Mesenchymal stem cell (in vitro differentiated cells and primary cell): Measurements from ENCODE around the gene SHCBP1.
A peak's percentile ranks its signal among the peaks of the same experiment; 100 is the strongest.
"Not testable (repeated sequence)": the region's sequence is repeated elsewhere in the genome, so short reads cannot be mapped to it uniquely, and the experiment has no call there.

Experiments used
- DNase-seq: peaks from one replicate; pipeline ENCODE4 v3.0.0-alpha.2; 2013
- H2AFZ ChIP-seq: one replicate; pipeline ENCODE4 v1.6.1; 2013; ENCODE audit warnings: low read depth, mild to moderate bottlenecking, control low read depth, inconsistent platforms, low read length, moderate library complexity
- H2AK5ac ChIP-seq: 2 replicates; pipeline ENCODE4 v1.6.1; 2013; ENCODE audit warnings: low read length, moderate library complexity, mild to moderate bottlenecking, inconsistent platforms; ENCODE audit not compliant: severe bottlenecking
- H2BK120ac ChIP-seq: one replicate; pipeline ENCODE4 v1.6.1; 2013; ENCODE audit warnings: low read depth, mild to moderate bottlenecking, inconsistent platforms, low read length, moderate library complexity
- H2BK12ac ChIP-seq, 2 experiments: one replicate each; pipeline ENCODE4 v1.6.1; 2013; ENCODE audit warnings: inconsistent platforms in 2 of 2, low read length in 2 of 2, mild to moderate bottlenecking in 2 of 2, moderate library complexity in 2 of 2, control low read depth in 1 of 2
- H2BK15ac ChIP-seq: one replicate; pipeline ENCODE4 v1.6.1; 2013; ENCODE audit warnings: mild to moderate bottlenecking, low read depth, inconsistent platforms; ENCODE audit not compliant: poor library complexity, severe bottlenecking
- H2BK5ac ChIP-seq: 2 replicates; pipeline ENCODE4 v1.6.1; 2013; ENCODE audit warnings: low read depth, mild to moderate bottlenecking, low read length, control low read depth, inconsistent platforms; ENCODE audit not compliant: poor library complexity, severe bottlenecking
- H3K14ac ChIP-seq, 2 experiments: one replicate each; pipeline ENCODE4 v1.6.1; 2013; ENCODE audit warnings: inconsistent platforms in 2 of 2, low read length in 2 of 2, control low read depth in 1 of 2, mild to moderate bottlenecking in 1 of 2, moderate library complexity in 1 of 2
- H3K18ac ChIP-seq, 2 experiments: one replicate each; pipeline ENCODE4 v1.6.1; 2013; ENCODE audit warnings: inconsistent platforms in 2 of 2, low read length in 2 of 2, control low read depth in 1 of 2, low read depth in 1 of 2, mild to moderate bottlenecking in 1 of 2
- H3K23ac ChIP-seq, 2 experiments: one replicate each; pipeline ENCODE4 v1.6.1; 2013; ENCODE audit warnings: inconsistent platforms in 2 of 2, low read length in 2 of 2, mild to moderate bottlenecking in 2 of 2, moderate library complexity in 2 of 2, control low read depth in 1 of 2
- H3K27ac ChIP-seq: 2 replicates; pipeline ENCODE4 v1.5.1; 2013; ENCODE audit warnings: mild to moderate bottlenecking, moderate library complexity, low read length, control low read depth, inconsistent platforms; ENCODE audit not compliant: poor library complexity, severe bottlenecking
- H3K27me3 ChIP-seq, 2 experiments: 2 replicates each; pipeline versions ENCODE4 v1.6.1 to v1.7.0; 2013; ENCODE audit warnings: low read length in 2 of 2, mild to moderate bottlenecking in 2 of 2, moderate library complexity in 2 of 2, control low read depth in 1 of 2, inconsistent platforms in 1 of 2; ENCODE audit not compliant: control insufficient read depth in 1 of 2, insufficient read depth in 1 of 2
- H3K36me3 ChIP-seq, 2 experiments: 2 replicates each; pipeline versions ENCODE4 v1.6.1 to v1.7.0; 2013; ENCODE audit warnings: low read length in 2 of 2, control low read depth in 1 of 2, inconsistent platforms in 1 of 2, low read depth in 1 of 2, mild to moderate bottlenecking in 1 of 2; ENCODE audit not compliant: insufficient read depth in 2 of 2, control insufficient read depth in 1 of 2
- H3K4ac ChIP-seq, 2 experiments: one replicate each; pipeline ENCODE4 v1.6.1; 2013; ENCODE audit warnings: inconsistent platforms in 2 of 2, low read length in 2 of 2, mild to moderate bottlenecking in 2 of 2, moderate library complexity in 2 of 2, control low read depth in 1 of 2, low read depth in 1 of 2
- H3K4me1 ChIP-seq: 2 replicates; pipeline ENCODE4 v1.6.1; 2013; ENCODE audit warnings: low read depth, low read length, control low read depth; ENCODE audit not compliant: control insufficient read depth, insufficient read depth
- H3K4me2 ChIP-seq: 2 replicates; pipeline ENCODE4 v1.6.1; 2013; ENCODE audit warnings: low read length, mild to moderate bottlenecking, inconsistent platforms; ENCODE audit not compliant: poor library complexity, severe bottlenecking
- H3K4me3 ChIP-seq, 2 experiments: 2 replicates each; pipeline versions ENCODE4 v1.5.1 to v1.7.0; 2013; ENCODE audit warnings: low read length in 2 of 2, mild to moderate bottlenecking in 2 of 2, control low read depth in 1 of 2, low read depth in 1 of 2; ENCODE audit not compliant: insufficient read depth in 1 of 2
- H3K79me1 ChIP-seq: replicated peaks from 2 replicates; pipeline ENCODE4 v1.6.1; 2013; ENCODE audit warnings: mild to moderate bottlenecking, control low read depth, low read length, inconsistent platforms; ENCODE audit not compliant: poor library complexity, severe bottlenecking
- H3K9ac ChIP-seq: 2 replicates; pipeline ENCODE4 v1.7.0; 2013; ENCODE audit warnings: mild to moderate bottlenecking, low read length, moderate library complexity
- H3K9me3 ChIP-seq: 2 replicates; pipeline ENCODE4 v1.7.0; 2013; ENCODE audit warnings: mild to moderate bottlenecking, low read length; ENCODE audit not compliant: control insufficient read depth
- H4K8ac ChIP-seq: one replicate; pipeline ENCODE4 v1.6.1; 2013; ENCODE audit warnings: inconsistent platforms, mild to moderate bottlenecking, low read length, moderate library complexity
- H4K91ac ChIP-seq: one replicate; pipeline ENCODE4 v1.6.1; 2013; ENCODE audit warnings: mild to moderate bottlenecking, low read length, inconsistent platforms
- WGBS: methylation state at CpG from one replicate; pipeline ENCODE4 v1.1.7; 2013; ENCODE audit warnings: mixed read lengths; 5-methylcytosine and 5-hydroxymethylcytosine counted together

Gene SHCBP1

DNA sequence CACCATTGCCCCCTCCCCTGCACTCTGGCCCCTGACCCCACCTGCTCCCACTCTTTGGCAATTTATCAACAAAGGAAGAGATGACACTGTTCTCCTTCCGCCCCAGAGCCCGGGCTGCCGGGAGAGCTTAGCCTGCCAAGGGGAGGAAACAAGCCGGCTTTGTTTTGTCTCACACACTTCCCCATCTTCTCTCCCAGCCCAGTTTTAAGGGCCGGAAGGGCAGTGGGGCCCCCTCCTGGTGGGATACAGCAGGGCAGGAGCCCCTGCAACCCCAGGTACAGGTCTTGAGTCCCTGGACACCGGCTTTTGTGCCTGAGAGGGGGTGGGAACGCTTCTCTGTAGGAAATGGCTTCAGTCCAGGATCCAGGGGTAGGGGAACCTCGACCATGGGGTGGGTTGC is 2.1 kb upstream of the SHCBP1 start:
- H3K27me3 ChIP-seq, H3K27ac ChIP-seq, H2BK15ac ChIP-seq, H3K23ac ChIP-seq, H3K4me1 ChIP-seq, H3K18ac ChIP-seq, DNase-seq, H4K91ac ChIP-seq, H2AFZ ChIP-seq, H3K9ac ChIP-seq, H3K14ac ChIP-seq, H3K4me2 ChIP-seq, H2BK12ac ChIP-seq, H2BK5ac ChIP-seq, H3K4me3 ChIP-seq, H2BK120ac ChIP-seq, H3K4ac ChIP-seq, H4K8ac ChIP-seq, H3K79me1 ChIP-seq, H3K9me3 ChIP-seq, H2AK5ac ChIP-seq, H3K36me3 ChIP-seq: not testable (repeated sequence)
- WGBS: no CpG with 5 or more reads among the region's 8 CpGs

GRCh38 chr16:46621934-46622676 is 926 bp upstream of the SHCBP1 start:
- Histone ChIP-seq H3K4ac (no peak overlapping the region), H3K9ac (peak overlapping the region; percentile 86), H2AK5ac (no peak overlapping the region), H3K14ac (no peak overlapping the region), H3K9me3 (no peaks in the 10 kb centered on the region), H3K23ac (no peak overlapping the region), H2BK5ac (no peak overlapping the region), H2BK15ac (no peak overlapping the region), H3K4me1 (peaks cover 5% of the 10 kb centered on the region), H3K27me3 (no peaks in the 10 kb centered on the region), H3K4me2 (no peak overlapping the region), H2BK12ac (no peak overlapping the region), H3K4me3 (peak overlapping the region in 1 of 2 experiments; percentile 92), H3K27ac (no peak overlapping the region), H2BK120ac (no peak overlapping the region), H3K18ac (no peak overlapping the region), H4K91ac (no peak overlapping the region), H3K79me1 (peaks cover 7% of the 10 kb centered on the region), H2AFZ (no peak overlapping the region), H4K8ac (no peak overlapping the region), H3K36me3 (no peaks in the 10 kb centered on the region)
- no peak for DNase-seq
- 92% methylated on average over 7 of the region's 7 CpGs for WGBS

DNA sequence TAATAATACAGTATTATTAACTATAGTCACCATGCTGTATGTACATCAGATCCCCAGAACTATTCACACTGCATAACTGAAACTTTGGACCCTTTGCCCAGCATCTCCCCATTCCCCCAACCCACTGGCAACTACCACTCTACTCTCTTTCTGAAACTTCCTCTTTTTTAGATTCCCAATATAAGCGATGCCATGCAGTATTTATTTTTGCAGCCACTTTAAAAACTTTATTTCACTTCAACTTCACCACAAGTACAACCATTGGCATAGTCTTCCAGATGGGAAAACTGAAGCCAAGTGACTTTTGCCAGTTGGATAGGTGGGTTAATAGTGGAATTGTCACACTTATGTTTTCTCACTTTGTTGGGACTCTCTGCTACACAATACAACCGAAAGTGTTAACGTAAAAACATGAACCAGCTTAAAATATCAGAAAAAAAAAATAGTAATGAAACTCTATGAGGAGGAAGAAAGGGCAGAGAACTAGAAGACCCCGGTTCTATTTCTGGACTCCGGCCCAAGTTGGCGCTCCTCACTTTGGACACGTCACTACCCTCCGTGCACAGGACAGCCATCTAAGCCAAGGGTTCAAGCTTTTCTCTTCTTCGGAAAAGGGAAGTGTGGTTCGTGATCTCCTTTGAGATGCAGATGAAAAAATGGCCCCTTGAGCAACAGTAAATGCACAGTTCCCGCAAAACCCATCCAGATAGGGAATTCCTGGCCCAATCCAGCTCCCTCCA is 743 bp downstream of the SHCBP1 start:
- WGBS: 11% methylated on average over 7 of the region's 11 CpGs
- Histone ChIP-seq H3K27me3 (no peaks in the 10 kb centered on the region), H2AFZ (peak overlapping the region; percentile 86), H3K9me3 (no peaks in the 10 kb centered on the region), H3K4me1 (peaks cover 7% of the 10 kb centered on the region), H3K27ac (no peak overlapping the region), H3K23ac (no peak overlapping the region), H3K36me3 (peaks cover 0 to 9% of the 10 kb centered on the region in 2 experiments), H3K4ac (no peak overlapping the region), H2AK5ac (no peak overlapping the region), H3K79me1 (peaks cover 10% of the 10 kb centered on the region), H3K18ac (no peak overlapping the region), H3K4me2 (peak overlapping the region; percentile 99), H2BK15ac (no peak overlapping the region), H3K14ac (no peak overlapping the region), H2BK5ac (no peak overlapping the region), H4K91ac (no peak overlapping the region), H2BK12ac (no peak overlapping the region), H3K9ac (peak overlapping the region; percentile 86), H4K8ac (peak overlapping the region; percentile 12), H3K4me3 (peak overlapping the region; percentile 91 to 92), H2BK120ac (no peak overlapping the region)
- peak; percentile 30 for DNase-seq

DNA sequence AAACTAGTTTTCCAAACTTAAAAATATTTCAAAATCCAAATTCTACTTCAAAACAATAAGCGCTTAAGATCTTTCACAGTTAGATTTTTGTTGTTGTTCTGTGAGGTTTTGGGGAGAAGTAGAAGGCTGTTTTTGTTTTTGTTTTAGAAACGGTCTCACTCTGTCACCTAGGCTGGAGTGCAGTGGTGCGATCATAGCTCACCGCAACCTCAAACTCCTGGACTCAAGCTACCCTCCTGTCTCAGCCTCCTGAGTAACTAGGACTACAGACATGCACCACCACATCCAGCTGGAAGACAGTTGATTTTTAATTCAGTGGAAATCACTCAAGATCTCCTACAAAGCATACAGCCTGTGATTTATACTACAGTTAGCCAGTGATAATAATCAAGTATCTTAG is 2.7 kb downstream of the SHCBP1 start:
- no peak overlapping the region for H2BK5ac ChIP-seq
- H3K36me3 ChIP-seq: peaks cover 0 to 9% of the 10 kb centered on the region in 2 experiments
- H2BK120ac ChIP-seq: no peak overlapping the region
- 96% methylated on average over 3 of the region's 4 CpGs for WGBS
- H3K27me3 ChIP-seq: no peaks in the 10 kb centered on the region
- H4K91ac ChIP-seq: no peak overlapping the region
- no peak overlapping the region for H2AK5ac ChIP-seq
- no peak overlapping the region for H3K23ac ChIP-seq
- no peak overlapping the region for H2BK12ac ChIP-seq
- no peak for DNase-seq
- H3K18ac ChIP-seq: no peak overlapping the region
- no peaks in the 10 kb centered on the region for H3K9me3 ChIP-seq
- H3K4me2 ChIP-seq: no peak overlapping the region
- no peak overlapping the region for H3K4ac ChIP-seq
- peaks cover 7% of the 10 kb centered on the region for H3K4me1 ChIP-seq
- H2AFZ ChIP-seq: no peak overlapping the region
- H3K14ac ChIP-seq: no peak overlapping the region
- no peak overlapping the region for H4K8ac ChIP-seq
- no peak overlapping the region for H3K27ac ChIP-seq
- peaks cover 12% of the 10 kb centered on the region for H3K79me1 ChIP-seq
- no peak overlapping the region for H3K4me3 ChIP-seq
- H3K9ac ChIP-seq: no peak overlapping the region
- no peak overlapping the region for H2BK15ac ChIP-seq
